Urothelium cell line (cell line): Measurements from ENCODE around the gene HERC3.

ENCODE experiments used
- DNase-seq: peaks from one replicate; pipeline ENCODE4 v3.0.0; 2011; ENCODE audit warnings: low spot score, mixed read lengths
- FAIRE-seq: peaks from 2 replicates; lab custom pipeline; 2011; peaks lifted over from hg19 to GRCh38; lab: Jason Lieb, UNC

HERC3 gene

GRCh38 chr4:88744609-88745008 is 152.3 kb downstream of the HERC3 start:
- no peak for DNase-seq
- FAIRE-seq: no peak

- FAIRE-seq (no peak), DNase-seq (no peak)
These were observed 152.9 kb downstream of the HERC3 start for GRCh38 chr4:88745175-88745574.

GRCh38 chr4:88745581-88746163 is 153.4 kb downstream of the HERC3 start:
- DNase-seq (no peak), FAIRE-seq (no peak)

GRCh38 chr4:88746206-88746605 is 153.9 kb downstream of the HERC3 start:
- FAIRE-seq (no peak), DNase-seq (no peak)

- no peak for FAIRE-seq
- DNase-seq: no peak
These were observed 155.1 kb downstream of the HERC3 start for GRCh38 chr4:88747351-88747750.

- FAIRE-seq (no peak), DNase-seq (no peak)
These were observed 158.1 kb downstream of the HERC3 start for GRCh38 chr4:88750369-88750768.

- FAIRE-seq (no peak), DNase-seq (no peak)
These were observed 159.2 kb downstream of the HERC3 start for GRCh38 chr4:88751258-88752075.

- DNase-seq (no peak), FAIRE-seq (no peak)
These were observed 159.8 kb downstream of the HERC3 start for GRCh38 chr4:88752076-88752463.

- no peak for FAIRE-seq
- no peak for DNase-seq
These were observed 160.5 kb downstream of the HERC3 start for GRCh38 chr4:88752754-88753153.

- FAIRE-seq (no peak), DNase-seq (no peak)
These were observed 161.6 kb downstream of the HERC3 start for GRCh38 chr4:88753658-88754571.

- DNase-seq (no peak), FAIRE-seq (no peak)
These were observed 162.5 kb downstream of the HERC3 start for GRCh38 chr4:88754796-88755195.

- DNase-seq: no peak
- no peak for FAIRE-seq
These were observed 163.2 kb downstream of the HERC3 start for GRCh38 chr4:88755454-88755853.

- DNase-seq (no peak), FAIRE-seq (no peak)
These were observed 163.9 kb downstream of the HERC3 start for GRCh38 chr4:88756149-88756548.

- FAIRE-seq (no peak), DNase-seq (no peak)
These were observed 164.8 kb downstream of the HERC3 start for GRCh38 chr4:88757067-88757466.

GRCh38 chr4:88757776-88758175 is 165.5 kb downstream of the HERC3 start:
- DNase-seq (no peak), FAIRE-seq (no peak)
